Measurements from ENCODE around the gene DNASE1L3. TPM values are rescaled to one million over a fixed set of nuclear protein-coding genes. Genes with fewer than 3 reads are reported as not detected.
"Not testable (repeated sequence)": the region's sequence is repeated elsewhere in the genome, so short reads cannot be mapped to it uniquely, and the experiment has no call there.

DNASE1L3 gene
- total RNA-seq, 2 experiments from 2014 or later = not detected

DNA sequence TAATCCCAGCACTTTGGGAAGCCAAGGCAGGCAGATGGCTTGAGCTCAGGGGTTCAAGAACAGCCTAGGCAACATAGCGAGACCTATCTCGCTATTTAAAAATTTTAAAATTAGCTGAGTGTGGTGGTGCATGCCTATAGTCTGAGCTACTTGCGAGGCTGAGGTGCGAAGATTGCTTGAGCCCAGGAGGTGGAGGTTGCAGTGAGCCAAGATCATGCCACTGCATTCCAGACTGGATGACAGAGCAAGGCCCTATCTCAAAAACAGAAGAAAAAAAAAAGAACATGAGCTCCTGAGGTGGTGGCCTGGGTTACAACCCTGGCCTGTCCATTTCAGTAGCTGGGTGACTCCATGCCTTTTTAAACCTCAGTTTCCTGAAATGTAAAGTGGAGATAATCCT lies 7.2 kb downstream of the DNASE1L3 start:
- Mint-ChIP-seq H3K4me3 (no peak overlapping the region), H3K9me3 (ENCODE audit: low read depth) (no peaks in the 10 kb centered on the region), H3K27me3 (peaks cover 23% of the 10 kb centered on the region), H3K27ac (no peak overlapping the region), H3K36me3 (no peaks in the 10 kb centered on the region), H3K4me1 (peaks cover 12% of the 10 kb centered on the region)
- CTCF ChIA-PET = interaction anchor here (0.9 to 1.2 kb wide), 4 partner anchors 12 to 18 kb away, joined by 3 to 4 read pairs (median 3); no protein-coding TSS in a partner anchor
- ATAC-seq (no peak), DNase-seq (no peak)

- H3K9me3 Mint-ChIP-seq (ENCODE audit: low read depth) = no peaks in the 10 kb centered on the region
- no peaks in the 10 kb centered on the region for H3K36me3 Mint-ChIP-seq
- peaks cover 23% of the 10 kb centered on the region for H3K27me3 Mint-ChIP-seq
- H3K27ac Mint-ChIP-seq = no peak overlapping the region
- ATAC-seq (no peak), DNase-seq (no peak)
- CTCF ChIA-PET = interaction anchor here (0.9 to 1.3 kb wide), 4 partner anchors 12 to 26 kb away, joined by 3 to 4 read pairs (median 3); no protein-coding TSS in a partner anchor
- H3K4me1 Mint-ChIP-seq = peaks cover 12% of the 10 kb centered on the region
- H3K4me3 Mint-ChIP-seq = no peak overlapping the region
Measured at GRCh38 chr3:58202917-58203360, 7.8 kb downstream of the DNASE1L3 start.

DNA sequence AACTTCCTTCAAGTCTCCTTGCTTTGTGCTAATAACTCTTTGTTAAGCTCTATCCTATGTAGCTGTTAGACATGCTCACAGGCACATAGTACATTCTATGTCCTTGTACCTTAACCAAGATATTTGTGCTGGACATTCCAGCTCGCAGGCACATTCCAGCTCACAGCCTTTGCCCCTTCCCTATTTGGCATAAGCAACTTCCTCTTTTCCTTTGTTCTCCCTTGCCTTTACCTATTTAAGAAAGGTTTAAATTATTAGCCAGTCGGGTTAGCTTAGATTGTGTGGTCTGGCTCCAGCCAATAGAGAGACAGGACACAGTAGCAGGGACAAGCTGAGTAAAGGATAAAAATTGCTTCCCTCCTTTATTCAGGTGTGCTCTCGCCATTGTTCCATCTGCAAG lies 9.3 kb downstream of the DNASE1L3 start:
- H3K9me3 Mint-ChIP-seq (ENCODE audit: low read depth); ATAC-seq; H3K27ac Mint-ChIP-seq; DNase-seq; H3K4me3 Mint-ChIP-seq; H3K36me3 Mint-ChIP-seq: not testable (repeated sequence)
- peaks cover 23% of the 10 kb centered on the region for H3K27me3 Mint-ChIP-seq
- H3K4me1 Mint-ChIP-seq = peaks cover 11% of the 10 kb centered on the region
- CTCF ChIA-PET = interaction anchor here (1.4 to 1.7 kb wide), 3 partner anchors 14 to 17 kb away, joined by 3 to 6 read pairs (median 5); no protein-coding TSS in a partner anchor

DNA sequence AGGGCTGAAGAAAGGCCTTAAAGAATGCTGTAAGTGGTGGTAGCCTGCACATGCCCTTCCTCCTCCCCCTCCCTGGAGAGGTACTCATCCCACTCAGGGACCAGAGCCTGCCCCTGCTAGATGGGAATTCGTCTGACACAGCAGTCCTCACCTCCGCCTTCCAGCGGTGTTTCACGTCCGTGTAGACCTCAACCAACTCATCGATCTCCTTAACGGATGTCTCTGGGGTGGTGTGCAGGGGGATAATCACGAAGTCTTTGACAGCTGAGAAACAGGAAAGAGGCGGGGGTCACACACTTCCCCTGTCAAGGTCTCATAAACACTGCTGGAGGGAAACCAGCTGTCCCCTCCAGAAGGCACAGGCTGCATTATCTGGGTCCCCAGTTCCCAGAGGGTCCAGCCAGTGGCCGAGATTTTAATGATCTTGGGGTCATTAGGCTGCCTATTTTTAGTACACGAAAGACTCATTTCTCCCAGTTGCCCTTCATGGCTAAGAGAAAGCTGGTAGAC lies 9.9 kb downstream of the DNASE1L3 start:
- Mint-ChIP-seq H3K36me3 (no peaks in the 10 kb centered on the region), H3K4me1 (peaks cover 6% of the 10 kb centered on the region), H3K9me3 (ENCODE audit: low read depth) (no peaks in the 10 kb centered on the region), H3K4me3 (no peak overlapping the region), H3K27ac (no peak overlapping the region), H3K27me3 (peaks cover 23% of the 10 kb centered on the region)
- CTCF ChIA-PET = interaction anchor here (1.2 to 1.7 kb wide), 6 partner anchors 13 to 429 kb away, joined by 3 to 6 read pairs (median 4); no protein-coding TSS in a partner anchor
- no peak for DNase-seq
- no peak for ATAC-seq

- CTCF ChIA-PET = interaction anchor here (1.2 to 1.6 kb wide), 5 partner anchors 12 to 430 kb away, joined by 3 to 6 read pairs (median 3); no protein-coding TSS in a partner anchor
- H3K4me3 Mint-ChIP-seq = no peak overlapping the region
- no peaks in the 10 kb centered on the region for H3K36me3 Mint-ChIP-seq
- DNase-seq (no peak), ATAC-seq (no peak)
- H3K4me1 Mint-ChIP-seq = peaks cover 6% of the 10 kb centered on the region
- H3K27me3 Mint-ChIP-seq = peaks cover 23% of the 10 kb centered on the region
- no peak overlapping the region for H3K27ac Mint-ChIP-seq
- no peaks in the 10 kb centered on the region for H3K9me3 Mint-ChIP-seq (ENCODE audit: low read depth)
Measured at GRCh38 chr3:58200121-58200709, 10.6 kb downstream of the DNASE1L3 start.

GRCh38 chr3:58198804-58199203 lies 12.0 kb downstream of the DNASE1L3 start:
- Mint-ChIP-seq H3K27ac (no peak overlapping the region), H3K27me3 (peaks cover 23% of the 10 kb centered on the region), H3K4me1 (peaks cover 6% of the 10 kb centered on the region), H3K4me3 (no peak overlapping the region), H3K36me3 (no peaks in the 10 kb centered on the region), H3K9me3 (ENCODE audit: low read depth) (no peaks in the 10 kb centered on the region)
- ATAC-seq = no peak
- CTCF ChIA-PET = no interaction called here
- no peak for DNase-seq

GRCh38 chr3:58198362-58198761 lies 12.4 kb downstream of the DNASE1L3 start:
- CTCF ChIA-PET = no interaction called here
- Mint-ChIP-seq H3K27ac (no peak overlapping the region), H3K27me3 (peaks cover 23% of the 10 kb centered on the region), H3K36me3 (no peaks in the 10 kb centered on the region), H3K9me3 (ENCODE audit: low read depth) (no peaks in the 10 kb centered on the region), H3K4me3 (no peak overlapping the region), H3K4me1 (peaks cover 6% of the 10 kb centered on the region)
- ATAC-seq (no peak), DNase-seq (no peak)

DNA sequence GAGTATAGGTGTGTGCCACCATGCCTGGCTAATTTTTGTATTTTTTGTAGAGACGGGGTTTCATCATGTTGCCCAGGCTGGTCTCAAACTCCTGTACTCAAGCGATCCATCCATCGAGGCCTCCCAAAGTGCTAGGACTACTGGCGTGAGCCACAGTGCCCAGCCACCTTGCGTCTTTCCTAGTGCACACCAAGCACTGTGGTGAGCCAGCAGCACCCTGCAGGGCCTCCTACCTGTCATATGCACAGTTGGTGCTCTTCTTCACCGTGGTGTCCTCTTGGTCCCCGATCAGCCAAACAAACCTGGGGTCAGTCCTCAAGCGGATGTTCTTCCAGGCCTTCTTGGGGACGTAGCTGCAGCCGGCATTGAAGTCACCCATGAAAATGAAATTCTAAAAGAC lies 13.2 kb downstream of the DNASE1L3 start:
- Mint-ChIP-seq H3K4me3 (no peak overlapping the region), H3K27ac (no peak overlapping the region), H3K36me3 (no peaks in the 10 kb centered on the region), H3K9me3 (ENCODE audit: low read depth) (no peaks in the 10 kb centered on the region), H3K4me1 (peaks cover 6% of the 10 kb centered on the region), H3K27me3 (peaks cover 17% of the 10 kb centered on the region)
- no peak for DNase-seq
- CTCF ChIA-PET = interaction anchor here (1.4 to 1.8 kb wide), 2 partner anchors 9 to 20 kb away, joined by 5 to 6 read pairs; no protein-coding TSS in a partner anchor
- ATAC-seq = no peak

- ATAC-seq (no peak), DNase-seq (no peak)
- Mint-ChIP-seq H3K36me3 (no peaks in the 10 kb centered on the region), H3K4me1 (peaks cover 3% of the 10 kb centered on the region), H3K9me3 (ENCODE audit: low read depth) (no peaks in the 10 kb centered on the region), H3K27me3 (no peaks in the 10 kb centered on the region), H3K27ac (no peak overlapping the region), H3K4me3 (no peak overlapping the region)
- CTCF ChIA-PET = no interaction called here
Measured at GRCh38 chr3:58193682-58194407, 16.9 kb downstream of the DNASE1L3 start.

GRCh38 chr3:58192069-58192468 lies 18.7 kb downstream of the DNASE1L3 start:
- no peak overlapping the region for H3K4me3 Mint-ChIP-seq
- H3K9me3 Mint-ChIP-seq (ENCODE audit: low read depth) = no peaks in the 10 kb centered on the region
- CTCF ChIA-PET = interaction anchor here (0.6 kb wide), 1 partner anchor 269 kb away, joined by 3 read pairs; no protein-coding TSS in a partner anchor
- ATAC-seq (no peak), DNase-seq (no peak)
- no peaks in the 10 kb centered on the region for H3K27me3 Mint-ChIP-seq
- no peaks in the 10 kb centered on the region for H3K36me3 Mint-ChIP-seq
- peaks cover 3% of the 10 kb centered on the region for H3K4me1 Mint-ChIP-seq
- no peak overlapping the region for H3K27ac Mint-ChIP-seq

GRCh38 chr3:58191361-58191991 lies 19.3 kb downstream of the DNASE1L3 start:
- CTCF ChIA-PET = interaction anchor here (0.6 to 4.2 kb wide), 4 partner anchors 13 to 269 kb away, joined by 3 to 53 read pairs (median 16); no protein-coding TSS in a partner anchor
- ATAC-seq (no peak), DNase-seq (no peak)
- H3K27ac Mint-ChIP-seq = no peak overlapping the region
- H3K9me3 Mint-ChIP-seq (ENCODE audit: low read depth) = no peaks in the 10 kb centered on the region
- no peak overlapping the region for H3K4me3 Mint-ChIP-seq
- no peaks in the 10 kb centered on the region for H3K27me3 Mint-ChIP-seq
- no peaks in the 10 kb centered on the region for H3K36me3 Mint-ChIP-seq
- H3K4me1 Mint-ChIP-seq = peaks cover under 1% of the 10 kb centered on the region

DNA sequence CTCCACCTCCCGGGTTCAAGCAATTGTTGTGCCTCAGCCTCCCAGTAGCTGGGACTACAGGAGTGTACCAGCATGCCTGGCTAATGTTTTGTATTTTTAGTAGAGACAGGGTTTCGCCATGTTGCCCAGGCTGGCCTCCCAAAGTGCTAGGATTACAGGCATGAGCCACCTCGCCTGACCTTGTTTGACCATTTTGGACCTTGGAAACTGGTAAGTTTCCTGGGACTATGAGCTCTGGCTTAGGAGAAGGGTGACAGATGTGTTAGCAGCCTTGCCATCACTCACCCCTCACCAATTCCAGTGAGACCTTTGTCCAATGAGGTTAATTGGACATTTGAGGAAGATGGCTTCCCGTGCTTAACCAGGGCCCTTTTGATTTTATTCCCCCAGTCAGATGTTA lies 19.9 kb downstream of the DNASE1L3 start:
- CTCF ChIA-PET = interaction anchor here (1.0 to 4.2 kb wide), 4 partner anchors 12 to 126 kb away, joined by 3 to 53 read pairs (median 18); partner anchors contain the start of genes HTD2 and RPP14
- Mint-ChIP-seq H3K27me3 (no peaks in the 10 kb centered on the region), H3K36me3 (no peaks in the 10 kb centered on the region), H3K9me3 (ENCODE audit: low read depth) (no peaks in the 10 kb centered on the region), H3K4me1 (no peaks in the 10 kb centered on the region), H3K27ac (no peak overlapping the region), H3K4me3 (no peak overlapping the region)
- DNase-seq = no peak
- ATAC-seq = no peak

- Mint-ChIP-seq H3K27me3 (no peaks in the 10 kb centered on the region), H3K36me3 (no peaks in the 10 kb centered on the region), H3K4me3 (no peak overlapping the region), H3K9me3 (ENCODE audit: low read depth) (no peaks in the 10 kb centered on the region), H3K4me1 (no peaks in the 10 kb centered on the region), H3K27ac (no peak overlapping the region)
- CTCF ChIA-PET = interaction anchor here (0.6 to 5.0 kb wide), 7 partner anchors 11 to 127 kb away, joined by 3 to 53 read pairs (median 21); partner anchors contain the start of genes HTD2 and RPP14
- no peak for ATAC-seq
- no peak for DNase-seq
Measured at GRCh38 chr3:58190291-58190690, 20.5 kb downstream of the DNASE1L3 start.
